ENCODE results near the gene CHD1L.
"Not testable (repeated sequence)": the region's sequence is repeated elsewhere in the genome, so short reads cannot be mapped to it uniquely, and the experiment has no call there.

The CHD1L gene

GRCh38 chr1:147242449-147243227, at the start of gene CHD1L:
CHD1L (plus strand) TSS chr1:147242684; CDS start chr1:147242704, 20 bp downstream.
- peak; percentile 89 for DNase-seq (ENCODE audit: low read depth)

GRCh38 chr1:147197324-147197723, 45.2 kb upstream of the CHD1L start:
- DNase-seq (ENCODE audit: low read depth) = not testable (repeated sequence)

GRCh38 chr1:147201276-147201675, 41.2 kb upstream of the CHD1L start:
- DNase-seq (ENCODE audit: low read depth) = no peak

- DNase-seq (ENCODE audit: low read depth) = no peak
These were observed 40.7 kb upstream of the CHD1L start for GRCh38 chr1:147201786-147202185.

- no peak for DNase-seq (ENCODE audit: low read depth)
These were observed 39.9 kb upstream of the CHD1L start for GRCh38 chr1:147202576-147202975.

GRCh38 chr1:147204080-147204479, 38.4 kb upstream of the CHD1L start:
- DNase-seq (ENCODE audit: low read depth) = no peak

GRCh38 chr1:147207192-147207591, 35.3 kb upstream of the CHD1L start:
- DNase-seq (ENCODE audit: low read depth) = no peak

GRCh38 chr1:147208619-147209018, 33.9 kb upstream of the CHD1L start:
- DNase-seq (ENCODE audit: low read depth) = no peak

- DNase-seq (ENCODE audit: low read depth) = no peak
These were observed 32.4 kb upstream of the CHD1L start for GRCh38 chr1:147209825-147210821.

- no peak for DNase-seq (ENCODE audit: low read depth)
These were observed 31.5 kb upstream of the CHD1L start for GRCh38 chr1:147210987-147211386.

GRCh38 chr1:147211577-147211976, 30.9 kb upstream of the CHD1L start:
- DNase-seq (ENCODE audit: low read depth) = no peak

- DNase-seq (ENCODE audit: low read depth) = no peak
These were observed 29.2 kb upstream of the CHD1L start for GRCh38 chr1:147213271-147213670.

- no peak for DNase-seq (ENCODE audit: low read depth)
These were observed 28.2 kb upstream of the CHD1L start for GRCh38 chr1:147214325-147214724.

- DNase-seq (ENCODE audit: low read depth) = no peak
These were observed 27.5 kb upstream of the CHD1L start for GRCh38 chr1:147214842-147215539.

GRCh38 chr1:147215540-147215916, 27.0 kb upstream of the CHD1L start:
- DNase-seq (ENCODE audit: low read depth) = no peak

GRCh38 chr1:147216124-147216523, 26.4 kb upstream of the CHD1L start:
- no peak for DNase-seq (ENCODE audit: low read depth)

GRCh38 chr1:147217141-147217540, 25.3 kb upstream of the CHD1L start:
- DNase-seq (ENCODE audit: low read depth) = no peak

- DNase-seq (ENCODE audit: low read depth) = no peak
These were observed 23.9 kb upstream of the CHD1L start for GRCh38 chr1:147218606-147219005.

GRCh38 chr1:147223740-147224615, 18.5 kb upstream of the CHD1L start:
- DNase-seq (ENCODE audit: low read depth) = no peak

- DNase-seq (ENCODE audit: low read depth) = peak; percentile 20
These were observed 17.2 kb upstream of the CHD1L start, which contains the start of gene FMO5 for GRCh38 chr1:147225193-147225730. FMO5 (minus strand) TSS chr1:147225339; CDS start chr1:147225029, 310 bp downstream.

GRCh38 chr1:147231032-147231431, 11.5 kb upstream of the CHD1L start:
- DNase-seq (ENCODE audit: low read depth) = not testable (repeated sequence)
